Measurements from ENCODE around the gene OOSP4A.

DNA sequence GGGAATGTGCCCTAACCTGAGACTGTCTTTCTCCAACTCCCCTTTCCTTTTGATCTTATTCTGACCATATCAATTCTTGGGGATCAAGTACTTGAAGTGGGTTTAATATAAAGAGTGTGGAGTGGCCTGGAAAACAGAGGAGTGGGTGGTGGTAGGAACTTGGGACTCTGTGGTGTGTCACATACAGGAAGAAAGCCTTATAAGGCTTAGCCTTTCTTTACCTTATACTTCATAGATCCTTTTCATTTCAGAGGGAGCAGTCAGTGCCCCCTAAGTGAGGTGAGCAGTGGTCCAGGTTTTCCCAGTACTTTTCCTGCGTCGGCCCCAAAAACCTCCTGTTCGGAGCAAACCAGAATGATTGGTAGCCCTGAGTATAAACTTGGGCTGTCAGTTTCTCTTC, 25.1 kb upstream of the OOSP4A start:
- TF ChIP-seq, protein P1, sequence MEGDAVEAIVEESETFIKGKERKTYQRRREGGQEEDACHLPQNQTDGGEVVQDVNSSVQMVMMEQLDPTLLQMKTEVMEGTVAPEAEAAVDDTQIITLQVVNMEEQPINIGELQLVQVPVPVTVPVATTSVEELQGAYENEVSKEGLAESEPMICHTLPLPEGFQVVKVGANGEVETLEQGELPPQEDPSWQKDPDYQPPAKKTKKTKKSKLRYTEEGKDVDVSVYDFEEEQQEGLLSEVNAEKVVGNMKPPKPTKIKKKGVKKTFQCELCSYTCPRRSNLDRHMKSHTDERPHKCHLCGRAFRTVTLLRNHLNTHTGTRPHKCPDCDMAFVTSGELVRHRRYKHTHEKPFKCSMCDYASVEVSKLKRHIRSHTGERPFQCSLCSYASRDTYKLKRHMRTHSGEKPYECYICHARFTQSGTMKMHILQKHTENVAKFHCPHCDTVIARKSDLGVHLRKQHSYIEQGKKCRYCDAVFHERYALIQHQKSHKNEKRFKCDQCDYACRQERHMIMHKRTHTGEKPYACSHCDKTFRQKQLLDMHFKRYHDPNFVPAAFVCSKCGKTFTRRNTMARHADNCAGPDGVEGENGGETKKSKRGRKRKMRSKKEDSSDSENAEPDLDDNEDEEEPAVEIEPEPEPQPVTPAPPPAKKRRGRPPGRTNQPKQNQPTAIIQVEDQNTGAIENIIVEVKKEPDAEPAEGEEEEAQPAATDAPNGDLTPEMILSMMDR (IDR thresholded peaks at IDR 0.05; ENCODE audit: low read depth, low read length), result no peak
- TF ChIP-seq EZH2phosphoT487 (IDR thresholded peaks at IDR 0.05; ENCODE audit: low read depth), result no peak
